ENCODE measurements around the gene ZNF57. TPM values are rescaled to one million over a fixed set of nuclear protein-coding genes. Genes with fewer than 3 reads are reported as not detected.
"Not testable (repeated sequence)": the region's sequence is repeated elsewhere in the genome, so short reads cannot be mapped to it uniquely, and the experiment has no call there.

ZNF57 gene
- total and polyA plus RNA-seq, 12 donors: 1.0 to 5.5 (median 3.0) TPM

DNA sequence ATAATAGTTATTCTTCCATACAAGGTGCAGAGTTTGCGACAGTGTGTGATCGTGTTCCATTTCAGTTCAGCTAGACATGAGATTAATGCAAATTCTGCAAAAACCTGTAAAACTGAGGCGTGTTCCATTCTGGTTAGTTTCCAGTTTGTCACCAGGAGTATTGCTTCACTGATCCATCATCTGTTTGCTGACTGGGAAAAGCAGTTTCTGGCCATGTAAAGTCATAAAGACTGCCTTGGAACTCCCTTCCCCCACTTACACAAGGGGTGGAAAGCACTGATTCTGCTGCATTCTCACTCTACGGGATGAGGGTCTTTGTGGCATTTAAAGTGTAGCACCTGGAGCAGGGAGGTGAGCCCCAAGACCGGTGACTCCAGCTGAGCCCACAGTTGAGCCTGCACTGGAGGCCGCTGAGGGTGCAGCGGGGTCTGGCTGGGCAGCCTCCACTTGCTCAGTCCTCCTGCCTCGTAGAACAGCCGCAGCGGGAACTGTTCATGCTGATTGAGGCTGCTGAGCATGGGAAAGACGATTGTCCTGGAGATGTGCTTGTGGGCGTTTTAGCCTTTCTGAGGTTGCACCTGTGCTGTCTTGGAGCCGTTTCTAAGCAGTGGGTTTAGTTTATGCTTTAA, 2.0 kb downstream of the ZNF57 start:
- Histone ChIP-seq H3K9me3 (peaks cover 0 to 3% (median 0%) of the 10 kb centered on the region in 11 donors), H3K27me3 (no peaks in the 10 kb centered on the region), H3K4me1 (peaks cover 0 to 10% (median 6%) of the 10 kb centered on the region in 9 donors), H3K27ac (no peak overlapping the region), H3K36me3 (no peaks in the 10 kb centered on the region), H3K4me3 (no peak overlapping the region)
- ATAC-seq (no peak), DNase-seq (no peak)
- TF ChIP-seq, protein P1, sequence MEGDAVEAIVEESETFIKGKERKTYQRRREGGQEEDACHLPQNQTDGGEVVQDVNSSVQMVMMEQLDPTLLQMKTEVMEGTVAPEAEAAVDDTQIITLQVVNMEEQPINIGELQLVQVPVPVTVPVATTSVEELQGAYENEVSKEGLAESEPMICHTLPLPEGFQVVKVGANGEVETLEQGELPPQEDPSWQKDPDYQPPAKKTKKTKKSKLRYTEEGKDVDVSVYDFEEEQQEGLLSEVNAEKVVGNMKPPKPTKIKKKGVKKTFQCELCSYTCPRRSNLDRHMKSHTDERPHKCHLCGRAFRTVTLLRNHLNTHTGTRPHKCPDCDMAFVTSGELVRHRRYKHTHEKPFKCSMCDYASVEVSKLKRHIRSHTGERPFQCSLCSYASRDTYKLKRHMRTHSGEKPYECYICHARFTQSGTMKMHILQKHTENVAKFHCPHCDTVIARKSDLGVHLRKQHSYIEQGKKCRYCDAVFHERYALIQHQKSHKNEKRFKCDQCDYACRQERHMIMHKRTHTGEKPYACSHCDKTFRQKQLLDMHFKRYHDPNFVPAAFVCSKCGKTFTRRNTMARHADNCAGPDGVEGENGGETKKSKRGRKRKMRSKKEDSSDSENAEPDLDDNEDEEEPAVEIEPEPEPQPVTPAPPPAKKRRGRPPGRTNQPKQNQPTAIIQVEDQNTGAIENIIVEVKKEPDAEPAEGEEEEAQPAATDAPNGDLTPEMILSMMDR (IDR thresholded peaks at IDR 0.05): no peak
- 90 to 92% methylated on average over 13 of the region's 13 CpGs for WGBS, 2 donors
- intact Hi-C loops (cut with DNase I): loop anchor here in 3 of 10 donors (5.0 kb wide), 2 partner anchors 40 to 45 kb away; partner anchors contain the start of gene ZNF77 (in 2 of the 3)

DNA sequence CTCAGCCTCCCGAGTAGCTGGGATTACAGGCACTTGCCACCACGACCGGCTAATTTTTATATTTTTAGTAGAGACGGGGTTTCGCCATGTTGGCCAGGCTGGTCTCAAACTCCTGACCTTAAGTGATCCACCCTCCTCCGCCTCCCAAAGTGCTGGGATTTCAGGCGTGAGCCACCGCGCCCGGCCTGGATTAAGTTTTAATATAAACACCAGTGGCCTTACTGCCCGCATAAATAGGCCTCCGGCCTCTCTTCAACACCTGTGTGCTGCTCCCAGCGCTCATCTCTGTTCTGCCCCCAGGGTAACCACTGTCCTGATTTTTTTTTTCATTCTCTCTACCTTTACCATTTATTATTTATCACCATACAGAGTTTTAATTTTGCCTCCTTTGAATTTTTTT, 2.6 kb downstream of the ZNF57 start:
- H3K9me3 ChIP-seq, H3K27ac ChIP-seq, DNase-seq, H3K36me3 ChIP-seq, H3K4me3 ChIP-seq, ATAC-seq, H3K27me3 ChIP-seq: not testable (repeated sequence)
- H3K4me1 ChIP-seq: peaks cover 0 to 10% (median 6%) of the 10 kb centered on the region in 9 donors
- intact Hi-C loops (cut with DNase I): loop anchor here in 3 of 10 donors (5.0 kb wide), 2 partner anchors 39 to 44 kb away; partner anchors contain the start of gene ZNF77 (in 2 of the 3)
- WGBS, 2 donors: 89 to 92% methylated on average over 13 of the region's 13 CpGs

DNA sequence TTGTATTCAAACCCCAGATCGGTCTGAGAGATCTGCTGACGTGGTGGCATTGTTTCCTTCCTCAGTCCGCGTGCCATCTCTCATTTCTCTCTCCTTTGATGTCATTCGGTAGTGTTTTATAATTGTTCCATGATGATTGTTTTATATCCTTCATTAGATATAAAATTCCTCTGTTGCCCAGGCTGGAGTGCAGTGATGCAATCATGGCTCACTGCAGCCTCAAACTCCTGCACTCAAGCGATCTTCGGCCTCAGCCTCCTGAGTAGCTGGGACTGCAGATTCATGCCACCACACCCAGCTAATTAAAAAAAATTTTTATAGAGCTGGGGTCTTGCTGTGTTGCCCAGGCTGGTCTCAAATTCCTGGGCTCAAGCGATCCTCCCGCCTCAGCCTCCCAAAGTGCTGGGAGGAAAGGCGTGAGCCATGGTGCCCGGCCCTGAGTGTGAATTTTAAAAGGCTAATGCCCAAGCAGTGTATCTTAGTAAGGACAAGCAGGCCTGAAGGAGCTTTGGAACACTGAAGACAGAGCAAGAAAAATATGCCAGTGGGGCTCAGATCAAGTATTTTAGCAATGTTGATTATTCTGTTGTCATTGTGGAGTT, 5.3 kb downstream of the ZNF57 start:
- Histone ChIP-seq H3K27me3 (no peaks in the 10 kb centered on the region), H3K4me1 (peaks cover 0 to 10% (median 6%) of the 10 kb centered on the region in 9 donors), H3K4me3 (no peak overlapping the region), H3K27ac (no peak overlapping the region), H3K36me3 (no peaks in the 10 kb centered on the region), H3K9me3 (no peaks in the 10 kb centered on the region)
- DNase-seq: no peak
- TF ChIP-seq, protein P1 (IDR thresholded peaks at IDR 0.05): no peak
- intact Hi-C loops (cut with DNase I): loop anchor here in 1 of 10 donors (5.0 kb wide), 1 partner anchor 36 kb away; the partner anchor contains the start of gene ZNF77
- WGBS, 2 donors: 92 to 93% methylated on average over 11 of the region's 11 CpGs
- no peak for ATAC-seq

DNA sequence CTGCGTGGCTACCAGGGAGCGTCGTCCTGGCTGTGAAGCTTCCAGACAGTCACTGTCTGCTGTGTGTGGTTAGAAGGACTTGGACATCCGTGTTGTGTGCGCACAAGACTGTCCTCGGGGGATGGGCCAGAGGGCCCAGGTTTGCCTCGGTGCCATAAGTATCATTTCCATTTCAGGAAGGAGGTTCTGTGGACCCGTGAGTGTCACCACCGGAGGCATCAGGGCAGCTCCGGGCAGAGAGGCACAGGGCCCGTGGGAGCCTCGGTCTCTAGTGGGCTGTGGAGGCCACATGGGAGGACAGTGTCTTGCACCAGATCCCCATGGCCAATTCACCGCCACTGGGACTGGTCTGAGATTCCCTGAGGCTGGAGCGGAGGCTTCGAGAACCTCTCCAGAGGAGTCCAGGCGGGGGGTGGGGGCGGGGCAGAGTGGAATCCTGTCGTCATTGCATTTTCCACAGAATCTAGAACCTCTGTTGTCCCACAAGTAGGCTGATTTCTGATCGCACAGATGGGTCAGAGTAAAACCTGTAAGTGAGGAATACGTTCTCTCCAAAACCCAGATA, 6.0 kb downstream of the ZNF57 start:
- no peak for DNase-seq
- 91 to 94% methylated on average over 20 of the region's 20 CpGs for WGBS, 2 donors
- peak in 1 of 8 donors; percentile 41 for ATAC-seq
- Histone ChIP-seq H3K36me3 (no peaks in the 10 kb centered on the region), H3K27me3 (no peaks in the 10 kb centered on the region), H3K4me3 (no peak overlapping the region), H3K9me3 (no peaks in the 10 kb centered on the region), H3K27ac (no peak overlapping the region), H3K4me1 (peaks cover 0 to 5% (median 1%) of the 10 kb centered on the region in 9 donors)
- intact Hi-C loops (cut with DNase I): loop anchor here in 1 of 10 donors (5.0 kb wide), 1 partner anchor 36 kb away; the partner anchor contains the start of gene ZNF77
- TF ChIP-seq, protein P1 (IDR thresholded peaks at IDR 0.05): no peak

Measured in heart right ventricle (tissue), 16 donors.